Ovary (tissue), 3 donors: ENCODE measurements around the gene MICAL2.

ENCODE experiments used
- EP300 ChIP-seq: sonication (generic); formaldehyde crosslinking; IDR thresholded peaks from one replicate; pipeline ENCODE4 v1.6.1; 2017; ENCODE audit warnings: antibody characterized with exemption
- TF ChIP-seq, protein P1 (sequence below), 3 donors: fragments of 450-650 bp in 2 of 3; fragments of 200-600 bp in 1 of 3; IDR thresholded peaks; one replicate each; pipeline versions ENCODE4 v1.5.1 to v1.8.0; 2016 to 2022; ENCODE audit warnings: antibody characterized with exemption in 3 of 3, mild to moderate bottlenecking in 1 of 3
- donor health status: DM: no; HTN: no; CAD: no.

DNA sequence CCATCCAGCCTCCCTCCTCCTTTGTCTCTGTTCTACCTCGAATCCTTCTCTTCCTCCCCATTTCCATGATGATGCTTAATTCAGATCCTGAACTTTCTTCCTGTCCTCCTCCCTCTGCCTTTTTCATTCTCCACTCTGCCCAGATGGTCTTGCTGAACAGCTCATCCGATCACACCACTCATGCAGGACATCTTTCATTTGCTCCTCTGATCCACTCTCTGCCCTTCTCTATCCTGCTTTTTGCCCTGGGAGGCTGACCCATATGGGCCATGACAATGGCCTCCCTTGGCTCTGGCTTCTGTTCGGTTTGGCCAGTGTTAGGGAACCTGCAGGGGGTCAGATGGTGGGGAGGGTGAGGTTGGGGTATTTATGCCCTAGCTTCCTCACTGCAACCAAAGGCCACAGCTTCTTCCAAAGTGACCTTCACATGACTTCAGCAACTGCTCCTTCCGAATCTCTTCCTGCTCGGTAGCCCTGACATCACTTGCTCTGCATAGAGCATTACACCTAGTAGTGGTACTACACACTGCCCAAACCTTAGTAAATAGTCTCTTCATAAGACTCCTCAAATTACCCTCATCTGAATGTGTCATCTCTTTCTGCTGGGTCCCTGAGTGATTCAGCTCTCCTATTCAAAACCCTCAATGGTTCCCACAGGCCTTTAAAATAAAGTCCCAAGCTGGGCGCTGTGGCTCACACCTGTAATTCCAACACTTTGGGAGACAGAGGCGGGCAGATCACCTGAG, 32.7 kb upstream of the MICAL2 start:
- TF ChIP-seq, protein P1, sequence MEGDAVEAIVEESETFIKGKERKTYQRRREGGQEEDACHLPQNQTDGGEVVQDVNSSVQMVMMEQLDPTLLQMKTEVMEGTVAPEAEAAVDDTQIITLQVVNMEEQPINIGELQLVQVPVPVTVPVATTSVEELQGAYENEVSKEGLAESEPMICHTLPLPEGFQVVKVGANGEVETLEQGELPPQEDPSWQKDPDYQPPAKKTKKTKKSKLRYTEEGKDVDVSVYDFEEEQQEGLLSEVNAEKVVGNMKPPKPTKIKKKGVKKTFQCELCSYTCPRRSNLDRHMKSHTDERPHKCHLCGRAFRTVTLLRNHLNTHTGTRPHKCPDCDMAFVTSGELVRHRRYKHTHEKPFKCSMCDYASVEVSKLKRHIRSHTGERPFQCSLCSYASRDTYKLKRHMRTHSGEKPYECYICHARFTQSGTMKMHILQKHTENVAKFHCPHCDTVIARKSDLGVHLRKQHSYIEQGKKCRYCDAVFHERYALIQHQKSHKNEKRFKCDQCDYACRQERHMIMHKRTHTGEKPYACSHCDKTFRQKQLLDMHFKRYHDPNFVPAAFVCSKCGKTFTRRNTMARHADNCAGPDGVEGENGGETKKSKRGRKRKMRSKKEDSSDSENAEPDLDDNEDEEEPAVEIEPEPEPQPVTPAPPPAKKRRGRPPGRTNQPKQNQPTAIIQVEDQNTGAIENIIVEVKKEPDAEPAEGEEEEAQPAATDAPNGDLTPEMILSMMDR (IDR thresholded peaks at IDR 0.05) = no peak
- no peak for TF ChIP-seq EP300
